ENCODE data around the gene EFCC1. TPM values are rescaled to one million over a fixed set of nuclear protein-coding genes. Genes with fewer than 3 reads are reported as not detected.
"Not testable (repeated sequence)": the region's sequence is repeated elsewhere in the genome, so short reads cannot be mapped to it uniquely, and the experiment has no call there.

EFCC1 gene
- total RNA-seq, 3 donors from 2014 or later, result 1.6 to 3.9 (median 1.8) TPM

DNA sequence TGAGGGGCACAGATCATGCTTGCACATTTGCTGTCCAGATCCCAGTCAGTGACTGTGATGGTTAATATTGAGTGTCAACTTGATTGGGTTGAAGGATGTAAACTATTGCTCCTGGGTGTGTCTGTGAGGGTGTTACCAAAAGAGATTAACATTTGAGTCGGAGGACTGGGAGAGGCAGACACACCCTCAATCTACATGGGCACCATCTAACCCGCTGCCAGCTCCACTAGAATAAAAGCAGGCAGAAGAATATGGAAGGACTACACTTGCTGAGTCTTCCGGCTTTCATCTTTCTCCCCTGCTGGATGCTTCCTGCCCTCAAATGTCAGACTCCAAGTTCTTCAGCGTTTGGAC is 64.6 kb downstream of the EFCC1 start:
- TF ChIP-seq POLR2AphosphoS5 (IDR thresholded peaks at IDR 0.05), result no peak
- TF ChIP-seq, protein P1, sequence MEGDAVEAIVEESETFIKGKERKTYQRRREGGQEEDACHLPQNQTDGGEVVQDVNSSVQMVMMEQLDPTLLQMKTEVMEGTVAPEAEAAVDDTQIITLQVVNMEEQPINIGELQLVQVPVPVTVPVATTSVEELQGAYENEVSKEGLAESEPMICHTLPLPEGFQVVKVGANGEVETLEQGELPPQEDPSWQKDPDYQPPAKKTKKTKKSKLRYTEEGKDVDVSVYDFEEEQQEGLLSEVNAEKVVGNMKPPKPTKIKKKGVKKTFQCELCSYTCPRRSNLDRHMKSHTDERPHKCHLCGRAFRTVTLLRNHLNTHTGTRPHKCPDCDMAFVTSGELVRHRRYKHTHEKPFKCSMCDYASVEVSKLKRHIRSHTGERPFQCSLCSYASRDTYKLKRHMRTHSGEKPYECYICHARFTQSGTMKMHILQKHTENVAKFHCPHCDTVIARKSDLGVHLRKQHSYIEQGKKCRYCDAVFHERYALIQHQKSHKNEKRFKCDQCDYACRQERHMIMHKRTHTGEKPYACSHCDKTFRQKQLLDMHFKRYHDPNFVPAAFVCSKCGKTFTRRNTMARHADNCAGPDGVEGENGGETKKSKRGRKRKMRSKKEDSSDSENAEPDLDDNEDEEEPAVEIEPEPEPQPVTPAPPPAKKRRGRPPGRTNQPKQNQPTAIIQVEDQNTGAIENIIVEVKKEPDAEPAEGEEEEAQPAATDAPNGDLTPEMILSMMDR (IDR thresholded peaks at IDR 0.05), result no peak
- TF ChIP-seq POLR2A (IDR thresholded peaks at IDR 0.05), result no peak
- no peak for DNase-seq (ENCODE audit: low spot score in 2 of 2)
- H3K4me1 ChIP-seq, result no peaks in the 10 kb centered on the region
- H3K27me3 ChIP-seq, result no peaks in the 10 kb centered on the region
- no peaks in the 10 kb centered on the region for H3K9me3 ChIP-seq
- no peak overlapping the region for H3K27ac ChIP-seq
- no peaks in the 10 kb centered on the region for H3K36me3 ChIP-seq
- intact Hi-C loops (cut with DNase I; ENCODE audit: low total_unique reads), result no loop called here
- H3K4me3 ChIP-seq, result no peak overlapping the region

DNA sequence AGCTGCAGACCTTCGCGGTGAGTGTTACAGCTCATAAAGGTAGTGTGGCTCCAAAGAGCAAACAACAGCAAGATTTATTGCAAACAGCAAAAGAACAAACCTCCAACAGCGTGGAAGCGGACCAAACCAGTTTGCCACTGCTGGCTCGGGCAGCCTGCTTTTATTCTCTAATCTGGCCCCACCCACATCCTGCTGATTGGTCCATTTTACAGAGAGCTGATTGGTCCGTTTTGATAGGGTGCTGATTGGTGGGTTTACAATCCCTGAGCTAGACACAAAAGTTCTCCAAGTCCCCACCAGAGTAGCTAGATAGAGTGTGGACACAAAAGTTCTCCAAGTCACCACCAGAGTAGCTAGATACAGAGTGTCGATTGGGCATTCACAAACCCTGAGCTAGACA is 66.6 kb downstream of the EFCC1 start:
- TF ChIP-seq, protein P1 (IDR thresholded peaks at IDR 0.05), result peak in 1 of 3 donors; percentile 17
- H3K9me3 ChIP-seq, H3K4me3 ChIP-seq: not testable (repeated sequence)

DNA sequence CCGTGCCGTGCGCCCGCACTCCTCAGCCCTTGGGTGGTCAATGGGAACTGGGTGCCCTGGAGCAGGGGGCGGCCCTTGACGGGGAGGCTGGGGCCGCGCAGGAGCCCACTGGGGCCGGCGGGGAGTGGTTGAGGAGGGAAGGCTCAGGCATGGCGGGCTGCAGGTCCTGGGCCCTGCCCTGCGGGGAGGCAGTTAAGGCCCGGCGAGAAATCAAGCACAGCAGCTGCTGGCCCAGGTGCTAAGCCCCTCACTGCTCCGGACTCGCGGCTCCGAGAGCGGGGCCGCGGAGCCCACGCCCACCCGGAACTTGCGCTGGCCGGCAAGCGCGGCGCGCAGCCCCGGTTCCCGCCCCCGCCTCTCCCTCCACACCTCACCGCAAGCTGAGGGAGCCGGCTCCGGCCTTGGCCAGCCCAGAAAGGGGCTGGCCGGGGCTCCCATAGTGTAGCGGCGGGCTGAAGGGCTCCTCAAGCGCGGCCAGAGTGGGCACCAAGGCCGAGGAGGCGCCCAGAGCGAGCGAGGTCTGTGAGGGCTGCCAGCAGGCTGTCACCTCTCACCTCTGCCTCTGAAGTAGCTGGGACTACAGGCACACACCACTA is 67.3 kb downstream of the EFCC1 start:
- no peak for DNase-seq (ENCODE audit: low spot score in 2 of 2)
- intact Hi-C loops (cut with DNase I; ENCODE audit: low total_unique reads), result no loop called here
- Histone ChIP-seq H3K4me3 (peak overlapping the region; percentile 23 to 59 (median 47)), H3K4me1 (no peaks in the 10 kb centered on the region), H3K9me3 (no peaks in the 10 kb centered on the region), H3K27me3 (no peaks in the 10 kb centered on the region), H3K27ac (peak overlapping the region; percentile 21 to 22), H3K36me3 (no peaks in the 10 kb centered on the region)
- TF ChIP-seq, protein P1 (IDR thresholded peaks at IDR 0.05), result no peak
- no peak for TF ChIP-seq POLR2AphosphoS5 (IDR thresholded peaks at IDR 0.05)
- no peak for TF ChIP-seq POLR2A (IDR thresholded peaks at IDR 0.05)

More for the DNA sequence above, 66.6 kb downstream of the EFCC1 start:
- DNase-seq (ENCODE audit: low spot score in 2 of 2); H3K4me1 ChIP-seq; H3K27me3 ChIP-seq; intact Hi-C loops (cut with DNase I; ENCODE audit: low total_unique reads); H3K27ac ChIP-seq; H3K36me3 ChIP-seq: not testable (repeated sequence)

DNA sequence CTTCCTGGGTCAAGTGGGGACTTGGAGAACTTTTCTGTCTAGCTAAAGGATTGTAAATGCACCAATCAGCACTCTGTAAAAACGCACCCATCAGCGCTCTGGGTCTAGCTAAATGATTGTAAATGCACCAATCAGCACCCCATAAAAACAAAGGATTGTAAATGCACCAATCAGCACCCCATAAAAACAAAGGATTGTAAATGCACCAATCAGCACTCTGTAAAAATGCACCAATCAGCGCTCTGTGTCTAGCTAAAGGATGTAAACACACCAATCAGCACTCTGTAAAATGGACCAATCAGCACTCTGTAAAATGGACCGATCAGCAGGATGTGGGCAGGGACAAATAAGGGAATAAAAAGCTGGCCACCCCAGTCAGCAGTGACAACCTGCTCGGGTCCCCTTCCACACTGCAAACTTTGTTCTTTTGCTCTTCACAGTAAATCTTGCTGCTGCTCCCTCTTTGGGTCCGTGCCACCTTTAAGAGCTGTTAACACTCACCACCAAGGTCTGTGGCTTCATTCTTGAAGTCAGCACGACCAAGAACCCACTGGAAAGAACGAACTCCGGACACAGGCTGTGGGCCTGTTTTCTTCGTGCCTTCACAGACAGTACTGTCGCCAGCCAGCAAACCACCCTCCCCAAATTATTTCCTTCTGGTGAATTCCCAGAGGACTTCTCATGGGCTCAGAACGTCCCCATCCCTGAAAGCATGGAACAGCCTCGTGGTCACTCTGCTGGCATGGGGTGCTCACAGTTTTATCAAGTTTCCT is 68.4 kb downstream of the EFCC1 start:
- H3K36me3 ChIP-seq; H3K4me1 ChIP-seq; H3K27ac ChIP-seq; intact Hi-C loops (cut with DNase I; ENCODE audit: low total_unique reads); H3K9me3 ChIP-seq; H3K27me3 ChIP-seq; H3K4me3 ChIP-seq; DNase-seq (ENCODE audit: low spot score in 2 of 2): not testable (repeated sequence)

DNA sequence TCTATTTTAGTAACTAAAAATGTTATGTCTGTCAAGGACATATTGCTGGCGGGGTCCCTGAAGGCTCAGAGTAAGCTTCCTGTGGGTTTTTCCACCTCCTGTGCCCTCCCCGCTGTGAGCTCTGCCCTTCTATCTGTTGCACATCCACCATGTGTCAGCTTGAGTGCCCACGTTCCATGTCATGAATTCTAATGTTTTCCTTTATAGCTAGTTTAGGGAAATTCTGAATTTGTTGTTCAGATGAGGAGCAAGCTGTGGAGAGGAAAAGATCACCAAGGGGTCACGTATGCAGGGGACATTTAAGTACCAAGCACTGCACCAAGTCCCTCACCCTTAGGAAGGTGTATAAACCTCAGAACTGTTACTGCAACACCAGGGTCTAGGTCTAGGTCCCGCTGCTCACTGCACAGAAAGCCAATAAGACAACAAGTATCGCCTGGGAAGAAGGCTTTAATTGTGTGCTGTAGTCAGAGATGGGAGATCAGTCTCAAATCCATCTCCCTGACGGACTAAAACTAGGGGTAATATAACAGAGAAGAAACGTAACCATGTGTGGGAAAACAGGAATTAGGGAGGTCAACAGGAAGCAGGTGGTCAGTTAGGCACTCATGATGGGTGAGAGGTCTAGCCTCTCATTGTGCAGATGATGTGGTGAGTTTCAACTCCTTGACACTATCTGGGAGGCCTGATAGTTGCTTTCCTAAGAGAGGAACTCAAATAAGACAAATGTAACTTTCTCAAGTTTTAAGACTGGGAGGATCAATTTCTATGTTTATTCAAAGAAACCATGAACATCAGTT is 69.2 kb downstream of the EFCC1 start:
- H3K36me3 ChIP-seq, result no peaks in the 10 kb centered on the region
- no peaks in the 10 kb centered on the region for H3K27me3 ChIP-seq
- intact Hi-C loops (cut with DNase I; ENCODE audit: low total_unique reads), result no loop called here
- no peaks in the 10 kb centered on the region for H3K9me3 ChIP-seq
- TF ChIP-seq POLR2AphosphoS5 (IDR thresholded peaks at IDR 0.05) (no peak), POLR2A (IDR thresholded peaks at IDR 0.05) (no peak)
- TF ChIP-seq, protein P1 (IDR thresholded peaks at IDR 0.05), result no peak
- no peaks in the 10 kb centered on the region for H3K4me1 ChIP-seq
- no peak overlapping the region for H3K4me3 ChIP-seq
- H3K27ac ChIP-seq, result no peak overlapping the region
- DNase-seq (ENCODE audit: low spot score in 2 of 2), result no peak
